BJ (cell line): ENCODE measurements around the gene JRKL. TPM values are rescaled to one million over a fixed set of nuclear protein-coding genes. Genes with fewer than 3 reads are reported as not detected.

Experiments
- CTCF ChIA-PET: fragments of 350-600 bp; formaldehyde crosslinking; extraction: SDS; loops from one replicate; lab custom pipeline; 2021; ENCODE audit warnings: antibody characterized with exemption, inconsistent platforms; lab: Yijun Ruan, JAX
- POLR2A ChIA-PET: fragments of 300-600 bp; sonication (Branson Sonifier 250); formaldehyde crosslinking; extraction: SDS; loops from one replicate; lab custom pipeline; 2021; ENCODE audit warnings: antibody characterized with exemption; lab: Charles Lee
- DNase-seq: peaks from one replicate; pipeline ENCODE4 v3.0.0-alpha.2; 2011; ENCODE audit warnings: low read depth
- H3K27me3 ChIP-seq: 2 replicates; pipeline ENCODE4 v1.6.0; 2011; ENCODE audit warnings: low read length; ENCODE audit not compliant: control insufficient read depth, insufficient read depth
- H3K36me3 ChIP-seq: 2 replicates; pipeline ENCODE4 v1.5.1; 2011; ENCODE audit warnings: low read length; ENCODE audit not compliant: control insufficient read depth, insufficient read depth
- H3K4me3 ChIP-seq: 2 replicates; pipeline ENCODE4 v1.5.1; 2011; ENCODE audit warnings: low read depth, mild to moderate bottlenecking, control low read depth, low read length
- CTCF ChIP-seq: IDR thresholded peaks from 2 replicates; pipeline ENCODE4 v1.5.1; 2011; ENCODE audit warnings: low read depth, mild to moderate bottlenecking, control low read depth, inconsistent platforms, low read length, moderate library complexity; ENCODE audit not compliant: insufficient read depth
- polyA plus RNA-seq: library from polyadenylated mRNA; depleted of rRNA; stranded (reverse); fragments of >200 nt; gene quantifications from 2 replicates; pipeline ENCODE4 v1.2.3, GENCODE V29; 2011

The JRKL gene
- polyA plus RNA-seq, 1 experiment, result 2.9 TPM

GRCh38 chr11:96342961-96343711 lies 46.7 kb upstream of the JRKL start, which contains the start of gene MAML2:
TSS of gene MAML2 (minus strand) at chr11:96343195. CDS start at chr11:96341895, 1,300 bp downstream.
- no peaks in the 10 kb centered on the region for H3K36me3 ChIP-seq
- DNase-seq, result peak; percentile 46
- H3K4me3 ChIP-seq, result peak within 1 kb of the TSS; percentile 74
- H3K27me3 ChIP-seq, result no peaks in the 10 kb centered on the region
- CTCF ChIA-PET, result interaction anchor here (0.5 to 4.5 kb wide), 85 partner anchors 8 to 552 kb away, joined by 3 to 46 read pairs (median 4); partner anchors contain the start of genes CCDC82 and JRKL
- POLR2A ChIA-PET, result interaction anchor here (0.5 to 0.7 kb wide), 6 partner anchors 11 to 1554 kb away, joined by 3 to 9 read pairs (median 4); no protein-coding TSS in a partner anchor
- TF ChIP-seq CTCF, result peak; percentile 96

- POLR2A ChIA-PET, result no interaction called here
Observed at GRCh38 chr11:96356848-96357247, 33.0 kb upstream of the JRKL start.

DNA sequence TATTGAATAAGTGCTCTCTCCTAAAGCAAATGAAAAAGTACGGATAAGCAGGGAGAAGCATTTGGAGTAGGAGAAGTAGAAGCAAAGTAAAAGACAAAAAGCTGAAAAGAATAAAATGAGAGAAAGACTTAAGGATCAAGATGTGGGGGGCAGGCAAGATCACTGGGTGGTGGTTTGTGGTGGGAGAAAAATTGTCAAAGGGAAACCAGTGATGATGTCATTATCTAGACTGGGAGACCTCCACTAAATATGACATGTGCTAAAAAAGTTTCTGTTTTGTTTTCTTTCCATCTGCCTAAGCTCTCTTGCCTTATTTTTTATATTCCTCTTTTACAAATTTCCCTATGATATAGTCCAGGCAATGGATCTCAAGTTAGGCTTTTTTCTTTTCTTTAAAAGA lies 32.0 kb upstream of the JRKL start:
- H3K27me3 ChIP-seq, result no peaks in the 10 kb centered on the region
- no peak for TF ChIP-seq CTCF
- H3K36me3 ChIP-seq, result no peaks in the 10 kb centered on the region
- no peak for DNase-seq
- no peak overlapping the region for H3K4me3 ChIP-seq
- CTCF ChIA-PET, result interaction anchor here (1.7 kb wide), 1 partner anchor 15 kb away, joined by 4 read pairs; the partner anchor contains the start of gene MAML2
- POLR2A ChIA-PET, result no interaction called here

More at GRCh38 chr11:96356848-96357247, 33.0 kb upstream of the JRKL start:
- CTCF ChIA-PET, result interaction anchor here (1.7 kb wide), 1 partner anchor 14 kb away, joined by 4 read pairs; the partner anchor contains the start of gene MAML2
- no peaks in the 10 kb centered on the region for H3K36me3 ChIP-seq
- no peak for DNase-seq
- no peak for TF ChIP-seq CTCF
- H3K4me3 ChIP-seq, result no peak overlapping the region
- no peaks in the 10 kb centered on the region for H3K27me3 ChIP-seq

GRCh38 chr11:96358321-96358720 lies 31.5 kb upstream of the JRKL start:
- ChIA-PET POLR2A (no interaction called here), CTCF (interaction anchor here (1.7 kb wide), 1 partner anchor 15 kb away, joined by 4 read pairs; the partner anchor contains the start of gene MAML2)
- TF ChIP-seq CTCF, result no peak
- no peaks in the 10 kb centered on the region for H3K27me3 ChIP-seq
- H3K36me3 ChIP-seq, result no peaks in the 10 kb centered on the region
- H3K4me3 ChIP-seq, result no peak overlapping the region
- no peak for DNase-seq

DNA sequence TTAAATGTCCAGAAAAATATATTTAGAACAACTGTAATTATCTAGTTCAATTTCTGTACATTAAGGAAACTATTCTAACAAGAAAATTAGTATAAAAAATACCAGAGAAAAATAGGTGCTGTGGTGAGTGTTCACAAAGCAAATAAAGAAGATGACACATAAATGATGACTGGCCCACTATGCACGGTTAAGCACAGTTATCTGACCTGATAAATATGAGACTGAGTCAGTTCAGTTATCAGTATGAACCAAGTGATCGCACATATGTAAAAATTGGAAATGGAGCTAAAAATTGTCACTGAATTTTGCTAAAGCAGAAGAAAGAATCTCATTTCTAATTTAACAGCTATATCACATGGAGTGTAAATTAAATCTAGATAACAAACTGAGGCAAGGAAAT lies 28.0 kb upstream of the JRKL start:
- no peak overlapping the region for H3K4me3 ChIP-seq
- no peak for TF ChIP-seq CTCF
- DNase-seq, result no peak
- H3K27me3 ChIP-seq, result no peaks in the 10 kb centered on the region
- POLR2A ChIA-PET, result no interaction called here
- no peaks in the 10 kb centered on the region for H3K36me3 ChIP-seq
- CTCF ChIA-PET, result interaction anchor here (2.1 kb wide), 1 partner anchor 19 kb away, joined by 7 read pairs; the partner anchor contains the start of gene MAML2
